ENCODE data around the gene TTPAL. TPM values are rescaled to one million over a fixed set of nuclear protein-coding genes. Genes with fewer than 3 reads are reported as not detected.

Gene TTPAL
- total RNA-seq, 4 donors from 2014 or later, result 6.0 to 30.5 (median 8.9) TPM

DNA sequence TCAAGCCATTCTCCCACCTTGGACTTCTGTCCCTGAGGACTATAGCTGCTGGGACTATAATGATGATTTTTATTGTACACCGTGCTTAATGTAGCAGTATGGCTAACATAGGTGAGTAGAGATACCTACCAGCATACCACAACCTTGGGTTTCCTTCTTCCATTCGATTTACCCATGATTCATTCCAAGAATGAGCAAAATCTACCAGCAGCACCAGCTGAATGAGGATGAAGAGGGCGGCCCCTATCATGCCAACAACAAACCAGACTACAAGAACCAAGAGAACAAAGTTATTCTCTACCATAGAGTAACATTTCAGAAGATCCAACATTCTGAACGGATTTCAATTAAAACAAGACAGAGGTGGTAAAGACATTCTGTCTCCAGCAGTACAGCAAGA is 34.1 kb downstream of the TTPAL start:
- Histone ChIP-seq H3K27me3 (no peaks in the 10 kb centered on the region), H3K36me3 (peaks cover 0 to 86% (median 3%) of the 10 kb centered on the region in 3 donors), H3K4me3 (no peak overlapping the region), H3K27ac (no peak overlapping the region), H3K9me3 (no peaks in the 10 kb centered on the region), H3K4me1 (peaks cover 0 to 4% (median 0%) of the 10 kb centered on the region in 4 donors)
- DNase-seq, result no peak
- TF ChIP-seq POLR2A (IDR thresholded peaks at IDR 0.05), result no peak
- TF ChIP-seq, protein P1, sequence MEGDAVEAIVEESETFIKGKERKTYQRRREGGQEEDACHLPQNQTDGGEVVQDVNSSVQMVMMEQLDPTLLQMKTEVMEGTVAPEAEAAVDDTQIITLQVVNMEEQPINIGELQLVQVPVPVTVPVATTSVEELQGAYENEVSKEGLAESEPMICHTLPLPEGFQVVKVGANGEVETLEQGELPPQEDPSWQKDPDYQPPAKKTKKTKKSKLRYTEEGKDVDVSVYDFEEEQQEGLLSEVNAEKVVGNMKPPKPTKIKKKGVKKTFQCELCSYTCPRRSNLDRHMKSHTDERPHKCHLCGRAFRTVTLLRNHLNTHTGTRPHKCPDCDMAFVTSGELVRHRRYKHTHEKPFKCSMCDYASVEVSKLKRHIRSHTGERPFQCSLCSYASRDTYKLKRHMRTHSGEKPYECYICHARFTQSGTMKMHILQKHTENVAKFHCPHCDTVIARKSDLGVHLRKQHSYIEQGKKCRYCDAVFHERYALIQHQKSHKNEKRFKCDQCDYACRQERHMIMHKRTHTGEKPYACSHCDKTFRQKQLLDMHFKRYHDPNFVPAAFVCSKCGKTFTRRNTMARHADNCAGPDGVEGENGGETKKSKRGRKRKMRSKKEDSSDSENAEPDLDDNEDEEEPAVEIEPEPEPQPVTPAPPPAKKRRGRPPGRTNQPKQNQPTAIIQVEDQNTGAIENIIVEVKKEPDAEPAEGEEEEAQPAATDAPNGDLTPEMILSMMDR (IDR thresholded peaks at IDR 0.05), result no peak

DNA sequence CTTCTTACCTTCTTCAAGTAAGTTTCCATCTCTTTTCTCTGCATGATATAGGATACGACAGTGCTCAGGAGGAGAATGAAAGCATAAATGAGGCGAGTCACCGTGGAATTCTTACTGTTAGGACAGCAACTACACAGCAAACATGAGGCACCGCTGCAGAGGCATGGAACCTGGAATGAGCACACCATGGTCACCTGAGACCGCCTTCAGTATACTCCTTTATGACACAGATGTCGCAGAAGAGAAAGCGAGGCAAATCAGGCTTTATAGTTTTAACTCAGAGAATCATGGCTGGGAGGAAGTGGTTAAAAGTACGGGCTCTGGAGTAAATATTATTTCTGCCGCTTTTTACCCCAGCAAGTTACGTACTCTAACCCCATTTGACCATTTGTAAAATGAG is 38.2 kb downstream of the TTPAL start:
- Histone ChIP-seq H3K9me3 (no peaks in the 10 kb centered on the region), H3K4me1 (peaks cover 0 to 11% (median 0%) of the 10 kb centered on the region in 4 donors), H3K4me3 (no peak overlapping the region), H3K27ac (no peak overlapping the region), H3K36me3 (peaks cover 0 to 47% (median 3%) of the 10 kb centered on the region in 3 donors), H3K27me3 (no peaks in the 10 kb centered on the region)
- no peak for TF ChIP-seq POLR2A (IDR thresholded peaks at IDR 0.05)
- TF ChIP-seq, protein P1 (IDR thresholded peaks at IDR 0.05), result no peak
- DNase-seq, result no peak

DNA sequence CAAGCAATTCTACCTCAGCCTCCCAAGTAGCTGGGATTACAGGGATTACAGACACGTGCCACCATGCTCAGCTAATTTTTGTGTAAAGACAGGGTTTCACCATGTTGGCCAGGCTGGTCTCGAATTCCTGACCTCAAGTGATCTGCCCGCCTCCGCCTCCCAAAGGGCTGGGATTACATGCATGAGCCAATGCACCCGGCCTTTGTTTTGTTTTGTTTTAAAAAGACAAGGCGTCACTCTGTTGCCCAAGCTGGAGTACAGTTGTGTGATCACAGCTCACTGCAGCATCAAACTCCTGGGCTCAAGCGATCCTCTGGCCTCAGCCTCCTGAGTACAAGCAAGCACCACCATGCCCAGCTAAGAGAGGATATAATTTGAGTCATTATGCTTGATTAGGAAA is 40.8 kb downstream of the TTPAL start:
- H3K4me1 ChIP-seq, result peaks cover 0 to 33% (median 0%) of the 10 kb centered on the region in 4 donors

DNA sequence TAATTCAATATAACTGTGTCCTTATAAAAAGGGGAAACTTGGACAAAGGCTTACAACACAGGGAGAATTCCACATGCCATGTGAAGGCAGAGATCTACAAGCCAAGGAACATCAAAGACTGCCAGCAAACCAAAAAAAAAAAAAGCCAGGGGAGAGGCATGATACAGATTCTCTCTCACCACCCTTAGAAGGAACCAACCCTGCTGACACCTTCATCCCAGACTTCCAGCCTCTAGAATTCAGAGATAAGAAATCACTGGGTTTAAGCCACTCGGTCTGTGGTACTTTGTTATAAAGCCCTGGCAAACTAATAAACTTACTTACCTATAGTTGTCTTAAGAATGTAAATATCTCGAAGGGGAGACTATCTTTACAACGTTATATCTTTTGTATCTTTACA is 41.8 kb downstream of the TTPAL start:
- TF ChIP-seq POLR2A (IDR thresholded peaks at IDR 0.05), result no peak
- TF ChIP-seq, protein P1 (IDR thresholded peaks at IDR 0.05), result no peak
- Histone ChIP-seq H3K4me1 (peaks cover 0 to 33% (median 0%) of the 10 kb centered on the region in 4 donors), H3K27ac (no peak overlapping the region), H3K36me3 (peaks cover 0 to 14% (median 0%) of the 10 kb centered on the region in 3 donors), H3K27me3 (no peaks in the 10 kb centered on the region), H3K4me3 (no peak overlapping the region), H3K9me3 (no peaks in the 10 kb centered on the region)
- no peak for DNase-seq

More for the DNA sequence above, 40.8 kb downstream of the TTPAL start:
- no peak for DNase-seq
- Histone ChIP-seq H3K27me3 (no peaks in the 10 kb centered on the region), H3K4me3 (no peak overlapping the region), H3K36me3 (peaks cover 0 to 22% (median 0%) of the 10 kb centered on the region in 3 donors), H3K9me3 (no peaks in the 10 kb centered on the region), H3K27ac (no peak overlapping the region)
- TF ChIP-seq, protein P1 (IDR thresholded peaks at IDR 0.05), result no peak
- TF ChIP-seq POLR2A (IDR thresholded peaks at IDR 0.05), result no peak

DNA sequence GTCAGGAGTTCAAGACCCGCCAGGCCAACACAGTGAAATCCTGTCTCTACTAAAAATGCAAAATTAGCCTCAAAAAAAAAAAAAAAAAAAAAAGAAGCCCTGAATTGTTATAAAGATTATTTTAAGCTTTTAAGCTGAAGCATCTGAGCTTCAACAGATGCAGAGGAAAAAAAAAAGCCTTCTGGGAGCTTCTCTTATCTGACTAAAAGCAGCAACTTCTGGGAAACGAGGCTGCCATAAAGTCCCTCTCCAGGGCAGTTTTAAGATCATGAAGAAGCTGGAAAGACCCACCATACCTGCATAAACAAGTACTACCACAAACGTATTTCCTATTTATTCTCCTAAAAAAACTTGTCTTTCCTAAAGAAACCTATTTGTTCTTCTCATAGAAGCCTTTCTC is 42.6 kb downstream of the TTPAL start:
- H3K27ac ChIP-seq, result no peak overlapping the region
- H3K36me3 ChIP-seq, result peaks cover 0 to 7% (median 0%) of the 10 kb centered on the region in 3 donors

More for the DNA sequence above, 42.6 kb downstream of the TTPAL start:
- Histone ChIP-seq H3K9me3 (no peaks in the 10 kb centered on the region), H3K4me1 (peaks cover 0 to 33% (median 0%) of the 10 kb centered on the region in 4 donors), H3K27me3 (no peaks in the 10 kb centered on the region), H3K4me3 (no peak overlapping the region)
- no peak for TF ChIP-seq POLR2A (IDR thresholded peaks at IDR 0.05)
- TF ChIP-seq, protein P1 (IDR thresholded peaks at IDR 0.05), result no peak
- no peak for DNase-seq
